IPS-15b (cell line): Measurements from ENCODE around the gene EXD2.
"Not testable (repeated sequence)": the region's sequence is repeated elsewhere in the genome, so short reads cannot be mapped to it uniquely, and the experiment has no call there.

Experiments used
- H3K27me3 ChIP-seq: one replicate; pipeline ENCODE4 v1.6.1; 2013; ENCODE audit warnings: low read length; ENCODE audit not compliant: control insufficient read depth, insufficient read depth
- H3K36me3 ChIP-seq: one replicate; pipeline ENCODE4 v1.6.1; 2013; ENCODE audit warnings: low read length; ENCODE audit not compliant: control insufficient read depth, insufficient read depth
- H3K4me1 ChIP-seq: one replicate; pipeline ENCODE4 v1.6.1; 2013; ENCODE audit warnings: mild to moderate bottlenecking, low read length; ENCODE audit not compliant: control insufficient read depth, insufficient read depth
- H3K4me3 ChIP-seq: one replicate; pipeline ENCODE4 v1.5.1; 2013; ENCODE audit warnings: low read depth, low read length
- H3K9ac ChIP-seq: one replicate; pipeline ENCODE4 v1.6.1; 2013; ENCODE audit warnings: low read depth, mild to moderate bottlenecking, low read length
- H3K9me3 ChIP-seq: one replicate; pipeline ENCODE4 v1.6.1; 2013; ENCODE audit warnings: mild to moderate bottlenecking, low read length; ENCODE audit not compliant: control insufficient read depth, insufficient read depth

Gene EXD2

DNA sequence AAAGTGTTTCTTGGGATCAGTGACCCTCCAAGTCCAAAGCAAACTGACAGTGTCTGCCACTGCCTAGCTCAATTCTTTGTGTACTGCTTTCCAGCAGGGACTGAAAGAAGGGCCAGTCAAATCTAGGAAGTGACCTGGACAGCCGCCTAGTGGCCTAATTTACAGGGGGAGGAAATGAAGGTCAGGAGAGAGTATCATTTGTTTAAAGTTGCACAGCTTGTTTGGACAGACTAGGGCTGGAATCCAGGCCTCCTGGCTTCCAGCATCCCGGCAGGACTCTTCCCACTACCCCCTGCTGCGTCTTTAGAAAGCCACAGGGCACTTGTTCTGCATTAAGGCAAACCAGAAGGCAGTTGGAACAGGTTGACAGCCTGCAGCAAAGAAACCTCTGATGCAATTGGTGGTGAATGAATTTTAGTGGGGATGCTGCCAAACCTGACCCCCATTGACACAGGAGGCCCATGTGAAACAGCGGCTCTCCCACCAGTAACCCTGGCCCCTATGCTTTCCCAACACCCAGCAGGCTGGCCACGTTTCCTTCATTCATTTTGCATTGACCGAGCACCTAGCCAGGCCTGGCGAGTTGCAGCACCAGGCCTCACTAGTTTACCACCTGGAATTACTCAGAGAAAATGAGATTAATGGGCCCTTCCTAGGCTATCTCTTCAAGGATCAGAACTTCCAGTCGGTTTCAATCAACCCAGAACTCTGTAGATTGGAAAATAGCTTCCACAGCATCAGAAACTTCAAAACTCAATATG, 96.9 kb downstream of the EXD2 start:
- H3K9ac ChIP-seq, result no peak overlapping the region
- no peaks in the 10 kb centered on the region for H3K36me3 ChIP-seq
- no peaks in the 10 kb centered on the region for H3K9me3 ChIP-seq
- no peak overlapping the region for H3K4me3 ChIP-seq
- H3K27me3 ChIP-seq, result no peaks in the 10 kb centered on the region
- H3K4me1 ChIP-seq, result peaks cover 6% of the 10 kb centered on the region

DNA sequence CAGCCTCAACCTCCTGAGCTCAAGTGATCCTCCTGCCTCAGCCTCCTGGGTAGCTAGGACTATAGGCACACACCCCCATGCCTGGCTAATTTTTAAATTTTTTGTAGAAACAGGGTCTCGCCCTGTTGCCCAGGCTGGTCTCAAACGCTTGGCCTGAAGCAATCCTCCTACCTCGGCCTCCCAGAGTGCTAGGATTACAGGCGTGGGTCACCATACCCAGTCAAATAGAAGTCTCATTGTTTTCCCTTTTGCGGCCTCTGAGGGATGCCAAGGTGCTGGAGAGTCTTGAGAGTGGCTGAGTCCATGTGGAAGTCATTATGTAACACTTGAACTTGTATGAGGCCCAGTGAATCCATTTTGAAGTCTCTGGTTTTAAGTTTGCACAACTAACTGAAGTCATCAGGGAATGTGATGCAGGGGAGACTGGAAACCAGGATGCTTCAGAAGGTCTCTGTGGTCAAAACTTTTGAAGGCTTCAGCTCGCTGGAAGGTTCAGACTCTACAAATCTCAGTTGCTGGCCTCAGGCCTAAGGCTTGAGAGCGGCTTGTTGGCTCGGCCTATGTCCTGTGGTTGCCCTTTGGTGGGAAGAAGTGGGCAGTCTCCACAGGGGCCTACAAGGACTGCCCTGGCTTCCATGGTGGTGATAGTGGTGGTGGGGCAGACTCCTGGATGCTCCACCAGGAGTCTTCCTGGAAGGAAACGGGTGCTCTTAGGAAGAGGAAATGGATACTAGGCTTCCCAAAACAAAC, 97.8 kb downstream of the EXD2 start:
- Histone ChIP-seq H3K9ac (no peak overlapping the region), H3K9me3 (no peaks in the 10 kb centered on the region), H3K4me3 (no peak overlapping the region), H3K4me1 (peaks cover 6% of the 10 kb centered on the region), H3K27me3 (no peaks in the 10 kb centered on the region), H3K36me3 (no peaks in the 10 kb centered on the region)

DNA sequence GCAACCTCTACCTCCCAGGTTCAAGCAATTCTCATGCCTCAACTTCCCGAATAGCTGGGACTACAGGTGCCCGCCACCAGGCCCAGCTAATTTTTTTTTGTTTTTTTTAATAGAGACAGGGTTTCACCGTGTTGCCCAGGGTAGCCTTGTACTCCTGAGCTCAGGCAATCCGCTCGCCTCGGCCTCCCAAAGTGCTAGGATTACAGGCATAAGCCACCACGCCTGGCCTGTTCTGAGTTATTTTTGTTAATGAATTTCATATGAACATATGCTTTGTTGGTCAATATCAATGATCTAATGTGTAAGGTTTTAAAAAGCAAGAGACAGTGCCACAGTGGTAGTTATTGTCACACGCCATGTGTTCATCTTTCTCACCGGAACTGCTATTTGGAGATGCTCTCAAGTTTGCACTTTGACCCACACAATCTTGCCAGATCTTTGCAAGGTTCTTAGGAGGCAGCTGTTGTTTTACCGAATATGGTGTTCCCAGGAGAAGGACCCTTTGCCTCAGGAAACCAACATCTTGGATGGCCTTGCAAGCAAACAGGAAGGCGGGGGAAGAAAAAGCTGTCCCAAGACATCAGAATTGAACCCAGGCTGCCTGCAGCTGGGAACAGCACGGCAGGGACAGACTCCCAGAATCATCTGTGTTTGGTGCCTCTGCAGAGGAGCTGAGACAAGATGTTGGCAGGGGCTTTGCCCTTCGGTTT, 98.7 kb downstream of the EXD2 start:
- H3K4me1 ChIP-seq, result peaks cover 6% of the 10 kb centered on the region

GRCh38 chr14:69290881-69291280, 99.6 kb downstream of the EXD2 start:
- not testable (repeated sequence) for H3K36me3 ChIP-seq, H3K9me3 ChIP-seq, H3K9ac ChIP-seq

More for the DNA sequence above, 98.7 kb downstream of the EXD2 start:
- Histone ChIP-seq H3K36me3 (no peaks in the 10 kb centered on the region), H3K4me3 (no peak overlapping the region), H3K9me3 (no peaks in the 10 kb centered on the region), H3K27me3 (no peaks in the 10 kb centered on the region), H3K9ac (no peak overlapping the region)

GRCh38 chr14:69291396-69291795, 100.1 kb downstream of the EXD2 start:
- peaks cover 6% of the 10 kb centered on the region for H3K4me1 ChIP-seq

More at GRCh38 chr14:69290881-69291280, 99.6 kb downstream of the EXD2 start:
- not testable (repeated sequence) for H3K4me3 ChIP-seq, H3K27me3 ChIP-seq, H3K4me1 ChIP-seq

DNA sequence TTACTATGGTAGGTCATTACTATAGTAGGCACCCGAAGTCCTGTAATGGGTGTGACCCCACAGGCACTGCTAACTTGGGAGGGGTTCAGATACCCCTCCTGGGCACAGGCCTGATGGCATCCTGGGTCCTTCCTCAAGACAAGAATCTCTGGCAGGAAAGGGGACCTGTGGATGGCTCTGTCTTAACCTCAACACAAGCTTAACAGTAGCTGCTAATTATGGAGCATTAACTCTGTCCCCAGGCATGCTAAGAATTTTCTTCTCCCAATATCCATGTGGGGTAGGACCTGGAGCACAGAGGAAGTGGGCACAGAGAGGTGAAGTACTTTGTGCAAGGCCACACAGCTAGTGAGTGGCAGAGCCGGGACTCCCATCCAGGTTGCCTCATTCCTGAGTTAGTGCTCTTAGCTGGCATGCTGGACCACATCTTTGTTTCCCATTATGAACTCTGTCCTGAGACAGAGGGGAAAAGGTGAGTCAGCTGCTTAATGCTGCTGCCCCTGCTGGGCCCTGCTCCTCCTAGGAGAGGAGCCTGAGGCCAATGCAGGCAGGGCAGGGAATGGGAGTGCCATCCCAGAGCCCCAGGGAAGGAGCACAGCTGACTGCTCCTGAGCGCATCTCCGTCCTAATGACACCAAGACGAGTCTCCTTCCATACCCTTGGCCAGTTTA, 100.7 kb downstream of the EXD2 start:
- Histone ChIP-seq H3K4me1 (peaks cover 6% of the 10 kb centered on the region), H3K9me3 (no peaks in the 10 kb centered on the region)

More at GRCh38 chr14:69291396-69291795, 100.1 kb downstream of the EXD2 start:
- H3K36me3 ChIP-seq, result no peaks in the 10 kb centered on the region
- no peak overlapping the region for H3K9ac ChIP-seq
- H3K4me3 ChIP-seq, result no peak overlapping the region
- H3K9me3 ChIP-seq, result no peaks in the 10 kb centered on the region
- no peaks in the 10 kb centered on the region for H3K27me3 ChIP-seq

More for the DNA sequence above, 100.7 kb downstream of the EXD2 start:
- no peaks in the 10 kb centered on the region for H3K36me3 ChIP-seq
- H3K27me3 ChIP-seq, result no peaks in the 10 kb centered on the region
- no peak overlapping the region for H3K4me3 ChIP-seq
- H3K9ac ChIP-seq, result no peak overlapping the region
